Measurements from ENCODE around the gene CASP8AP2. TPM values are rescaled to one million over a fixed set of nuclear protein-coding genes. Genes with fewer than 3 reads are reported as not detected.

The CASP8AP2 gene
- polyA plus RNA-seq, 3 donors = 3.5 to 10.5 (median 7.4) TPM

GRCh38 chr6:89793586-89793985, 36.1 kb upstream of the CASP8AP2 start:
- no peak for DNase-seq
- TF ChIP-seq, protein P1, sequence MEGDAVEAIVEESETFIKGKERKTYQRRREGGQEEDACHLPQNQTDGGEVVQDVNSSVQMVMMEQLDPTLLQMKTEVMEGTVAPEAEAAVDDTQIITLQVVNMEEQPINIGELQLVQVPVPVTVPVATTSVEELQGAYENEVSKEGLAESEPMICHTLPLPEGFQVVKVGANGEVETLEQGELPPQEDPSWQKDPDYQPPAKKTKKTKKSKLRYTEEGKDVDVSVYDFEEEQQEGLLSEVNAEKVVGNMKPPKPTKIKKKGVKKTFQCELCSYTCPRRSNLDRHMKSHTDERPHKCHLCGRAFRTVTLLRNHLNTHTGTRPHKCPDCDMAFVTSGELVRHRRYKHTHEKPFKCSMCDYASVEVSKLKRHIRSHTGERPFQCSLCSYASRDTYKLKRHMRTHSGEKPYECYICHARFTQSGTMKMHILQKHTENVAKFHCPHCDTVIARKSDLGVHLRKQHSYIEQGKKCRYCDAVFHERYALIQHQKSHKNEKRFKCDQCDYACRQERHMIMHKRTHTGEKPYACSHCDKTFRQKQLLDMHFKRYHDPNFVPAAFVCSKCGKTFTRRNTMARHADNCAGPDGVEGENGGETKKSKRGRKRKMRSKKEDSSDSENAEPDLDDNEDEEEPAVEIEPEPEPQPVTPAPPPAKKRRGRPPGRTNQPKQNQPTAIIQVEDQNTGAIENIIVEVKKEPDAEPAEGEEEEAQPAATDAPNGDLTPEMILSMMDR (IDR thresholded peaks at IDR 0.05) = no peak
- H3K79me2 ChIP-seq (ENCODE audit: insufficient read depth, low read length) = no peaks in the 10 kb centered on the region
- peak overlapping the region in 2 of 7 donors; percentile 13 to 46 for H3K27ac Mint-ChIP-seq
- H3K4me3 ChIP-seq (replicated peaks in 1 of 3; ENCODE audit: low read depth in 2 of 3, low read length in 3 of 3) = no peak overlapping the region
- no peaks in the 10 kb centered on the region for H3K27me3 ChIP-seq (ENCODE audit: control insufficient read depth in 2 of 2, insufficient read depth in 2 of 2, low read length in 2 of 2)
- H2AFZ ChIP-seq (ENCODE audit: insufficient read depth, low read depth, low read length, poor library complexity, severe bottlenecking) = no peak overlapping the region
- peaks cover 0 to 3% of the 10 kb centered on the region in 2 donors for H3K4me1 ChIP-seq (ENCODE audit: control insufficient read depth in 1 of 2, insufficient read depth in 2 of 2, low read length in 2 of 2)
- H3K27me3 Mint-ChIP-seq (ENCODE audit: low read depth in 3 of 3) = no peaks in the 10 kb centered on the region
- H3K4me3 Mint-ChIP-seq = no peak overlapping the region
- peaks cover 11% of the 10 kb centered on the region for H3K4me1 Mint-ChIP-seq
- no peak overlapping the region for H3K4me2 ChIP-seq (replicated peaks; ENCODE audit: extremely low read depth, low read length, poor library complexity, severe bottlenecking)
- peaks cover 46 to 58% of the 10 kb centered on the region in 2 donors for H3K36me3 Mint-ChIP-seq
- no peaks in the 10 kb centered on the region for H3K9me3 ChIP-seq (replicated peaks in 1 of 2; ENCODE audit: control insufficient read depth in 1 of 2, insufficient read depth in 1 of 2, low read length in 2 of 2)
- no peak overlapping the region for H3K27ac ChIP-seq (ENCODE audit: low read depth in 1 of 2, low read length in 2 of 2)
- peaks cover 15 to 40% of the 10 kb centered on the region in 2 donors for H3K36me3 ChIP-seq (replicated peaks in 1 of 2; ENCODE audit: control insufficient read depth in 1 of 2, insufficient read depth in 2 of 2, low read length in 2 of 2)
- no peaks in the 10 kb centered on the region for H3K9me3 Mint-ChIP-seq
- intact Hi-C loops (cut with micrococcal nuclease) = no loop called here
- H4K20me1 ChIP-seq (ENCODE audit: insufficient read depth, low read length) = no peaks in the 10 kb centered on the region
- 100% methylated on average over 1 of the region's 3 CpGs for WGBS (ENCODE audit: insufficient coverage)
- no peak overlapping the region for H3K9ac ChIP-seq (ENCODE audit: insufficient read depth, low read length, poor library complexity, severe bottlenecking)

DNA sequence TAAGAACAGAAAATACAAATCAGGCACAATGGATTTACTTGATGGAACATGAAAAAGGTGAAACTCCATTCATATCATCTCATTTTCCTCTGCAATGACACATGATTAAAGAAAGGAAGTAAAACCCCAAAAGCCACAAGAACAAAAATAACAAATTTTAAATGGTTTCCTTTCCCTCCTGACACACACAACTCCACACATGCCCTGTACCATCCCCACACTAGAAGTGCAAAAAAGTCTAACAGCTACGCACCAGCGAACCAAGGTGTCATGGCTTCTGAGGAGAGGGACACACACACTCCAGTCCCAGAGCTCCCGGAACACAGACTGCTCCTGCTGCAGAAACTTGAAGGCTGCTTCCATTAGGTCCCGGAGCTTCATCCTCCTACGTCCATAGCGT, 35.4 kb upstream of the CASP8AP2 start:
- no peak overlapping the region for H3K4me3 ChIP-seq (replicated peaks in 1 of 3; ENCODE audit: low read depth in 2 of 3, low read length in 3 of 3)
- H3K4me3 Mint-ChIP-seq = no peak overlapping the region
- no peak for DNase-seq
- H3K9me3 ChIP-seq (replicated peaks in 1 of 2; ENCODE audit: control insufficient read depth in 1 of 2, insufficient read depth in 1 of 2, low read length in 2 of 2) = no peaks in the 10 kb centered on the region
- H3K27me3 ChIP-seq (ENCODE audit: control insufficient read depth in 2 of 2, insufficient read depth in 2 of 2, low read length in 2 of 2) = no peaks in the 10 kb centered on the region
- TF ChIP-seq, protein P1 (IDR thresholded peaks at IDR 0.05) = no peak
- H3K9me3 Mint-ChIP-seq = no peaks in the 10 kb centered on the region
- H2AFZ ChIP-seq (ENCODE audit: insufficient read depth, low read depth, low read length, poor library complexity, severe bottlenecking) = no peak overlapping the region
- H3K36me3 Mint-ChIP-seq = peaks cover 43 to 56% of the 10 kb centered on the region in 2 donors
- no peak overlapping the region for H3K9ac ChIP-seq (ENCODE audit: insufficient read depth, low read length, poor library complexity, severe bottlenecking)
- H3K27ac ChIP-seq (ENCODE audit: low read depth in 1 of 2, low read length in 2 of 2) = no peak overlapping the region
- H3K4me1 Mint-ChIP-seq = peaks cover 11% of the 10 kb centered on the region
- H3K4me1 ChIP-seq (ENCODE audit: control insufficient read depth in 1 of 2, insufficient read depth in 2 of 2, low read length in 2 of 2) = peaks cover 0 to 3% of the 10 kb centered on the region in 2 donors
- no peaks in the 10 kb centered on the region for H3K27me3 Mint-ChIP-seq (ENCODE audit: low read depth in 3 of 3)
- H3K79me2 ChIP-seq (ENCODE audit: insufficient read depth, low read length) = no peaks in the 10 kb centered on the region
- WGBS (ENCODE audit: insufficient coverage) = 0% methylated on average over 2 of the region's 6 CpGs
- intact Hi-C loops (cut with micrococcal nuclease) = no loop called here
- peak overlapping the region in 2 of 7 donors; percentile 61 to 72 for H3K27ac Mint-ChIP-seq
- peaks cover 15 to 37% of the 10 kb centered on the region in 2 donors for H3K36me3 ChIP-seq (replicated peaks in 1 of 2; ENCODE audit: control insufficient read depth in 1 of 2, insufficient read depth in 2 of 2, low read length in 2 of 2)
- H4K20me1 ChIP-seq (ENCODE audit: insufficient read depth, low read length) = no peaks in the 10 kb centered on the region
- no peak overlapping the region for H3K4me2 ChIP-seq (replicated peaks; ENCODE audit: extremely low read depth, low read length, poor library complexity, severe bottlenecking)
